Mucosa of rectum (tissue), 2 donors: ENCODE results near the gene CTU1.

Experiments used
- H3K27ac ChIP-seq, 2 donors: one replicate each; pipeline ENCODE4 v1.7.0; 2013; ENCODE audit warnings: inconsistent platforms in 2 of 2, low read depth in 2 of 2, low read length in 2 of 2
- H3K27me3 ChIP-seq, 2 donors: one replicate each; pipeline ENCODE4 v1.7.0; 2013; ENCODE audit warnings: low read length in 2 of 2; ENCODE audit not compliant: control insufficient read depth in 2 of 2, insufficient read depth in 2 of 2
- H3K36me3 ChIP-seq, 2 donors: one replicate each; pipeline ENCODE4 v1.7.0; 2013; ENCODE audit warnings: low read length in 2 of 2; ENCODE audit not compliant: control insufficient read depth in 2 of 2, insufficient read depth in 2 of 2
- H3K4me1 ChIP-seq, 2 donors: one replicate each; pipeline ENCODE4 v1.7.0; 2013; ENCODE audit warnings: low read length in 2 of 2, mild to moderate bottlenecking in 1 of 2; ENCODE audit not compliant: control insufficient read depth in 2 of 2, insufficient read depth in 2 of 2
- H3K4me3 ChIP-seq, 2 donors: one replicate each; pipeline ENCODE4 v1.7.0; 2013; ENCODE audit warnings: low read length in 2 of 2
- H3K9ac ChIP-seq, 2 donors: one replicate each; pipeline ENCODE4 v1.7.0; 2013; ENCODE audit warnings: low read length in 2 of 2, low read depth in 1 of 2, mild to moderate bottlenecking in 1 of 2
- H3K9me3 ChIP-seq, 2 donors: one replicate each; pipeline ENCODE4 v1.7.0; 2013; ENCODE audit warnings: low read length in 2 of 2; ENCODE audit not compliant: control insufficient read depth in 2 of 2
- donor health status: healthy.
- donor health status: Normal muscosa, but diverticular disease.

The CTU1 gene

DNA sequence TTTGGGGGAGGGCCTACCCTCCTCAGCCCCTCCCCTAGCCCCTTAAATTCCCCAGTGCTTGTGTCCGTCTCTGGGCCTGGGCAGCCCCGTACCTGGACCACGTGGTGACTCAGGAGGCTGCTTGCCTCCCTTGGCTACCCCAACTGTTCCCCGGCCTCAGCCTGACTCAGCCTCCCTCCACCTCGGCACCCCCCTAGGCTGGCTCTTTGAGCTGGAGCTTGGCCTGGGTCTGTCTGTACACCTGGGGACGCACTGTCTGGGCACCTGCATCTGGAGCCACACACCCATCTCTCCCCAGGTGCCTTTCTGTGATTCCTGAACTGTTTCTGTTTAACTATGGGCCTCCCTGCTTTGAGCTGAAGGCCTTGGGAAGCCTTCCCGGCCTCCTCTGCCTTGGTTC is 23.7 kb downstream of the CTU1 start:
- Histone ChIP-seq H3K36me3 (no peaks in the 10 kb centered on the region), H3K4me1 (no peaks in the 10 kb centered on the region), H3K9me3 (no peaks in the 10 kb centered on the region)

DNA sequence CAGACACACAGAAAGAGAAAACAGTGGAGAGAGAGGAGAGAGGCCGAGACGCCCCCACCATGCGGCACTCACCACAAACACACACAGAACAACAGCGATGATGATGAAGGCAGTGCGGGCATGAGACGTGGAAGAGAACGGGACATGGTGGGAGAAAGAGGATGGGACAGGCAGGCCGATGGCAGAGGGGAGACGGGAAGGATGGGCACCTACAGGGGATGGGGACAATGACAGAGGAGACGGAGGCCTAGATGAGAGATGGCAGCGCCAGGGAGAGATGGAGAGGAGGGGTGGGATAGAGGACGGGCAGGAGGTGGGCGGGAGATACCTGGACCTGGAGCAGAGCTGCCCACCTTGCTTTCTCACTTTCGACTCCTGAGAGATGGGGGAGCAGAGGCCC is 24.4 kb downstream of the CTU1 start:
- no peak overlapping the region for H3K27ac ChIP-seq
- no peaks in the 10 kb centered on the region for H3K9me3 ChIP-seq
- H3K4me3 ChIP-seq = no peak overlapping the region
- no peaks in the 10 kb centered on the region for H3K36me3 ChIP-seq
- no peaks in the 10 kb centered on the region for H3K4me1 ChIP-seq
- H3K27me3 ChIP-seq = no peaks in the 10 kb centered on the region
- no peak overlapping the region for H3K9ac ChIP-seq

More for the DNA sequence above, 23.7 kb downstream of the CTU1 start:
- Histone ChIP-seq H3K9ac (no peak overlapping the region), H3K27me3 (no peaks in the 10 kb centered on the region), H3K4me3 (no peak overlapping the region), H3K27ac (no peak overlapping the region)

DNA sequence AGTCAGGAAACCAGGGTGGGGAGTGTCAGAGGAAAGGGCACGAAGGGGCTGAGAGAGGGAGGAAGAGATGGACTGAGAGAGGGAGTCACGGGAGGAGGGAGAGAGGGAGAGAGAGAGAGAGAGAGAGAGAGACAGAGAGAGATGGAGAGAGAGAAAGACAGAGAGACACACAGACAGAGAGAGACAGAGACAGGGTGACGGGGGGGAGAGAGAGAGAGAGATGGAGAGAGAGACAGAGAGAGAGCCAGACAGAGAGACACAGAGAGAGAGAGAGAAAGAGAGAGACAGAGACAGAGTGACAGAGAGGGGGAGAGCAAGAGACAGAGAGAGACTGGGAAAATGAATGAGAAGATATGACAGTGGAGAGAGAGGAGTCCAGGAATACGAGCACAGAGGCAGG is 25.0 kb downstream of the CTU1 start:
- Histone ChIP-seq H3K9me3 (no peaks in the 10 kb centered on the region), H3K4me1 (no peaks in the 10 kb centered on the region), H3K27me3 (no peaks in the 10 kb centered on the region), H3K36me3 (no peaks in the 10 kb centered on the region), H3K4me3 (no peak overlapping the region), H3K9ac (no peak overlapping the region), H3K27ac (no peak overlapping the region)

DNA sequence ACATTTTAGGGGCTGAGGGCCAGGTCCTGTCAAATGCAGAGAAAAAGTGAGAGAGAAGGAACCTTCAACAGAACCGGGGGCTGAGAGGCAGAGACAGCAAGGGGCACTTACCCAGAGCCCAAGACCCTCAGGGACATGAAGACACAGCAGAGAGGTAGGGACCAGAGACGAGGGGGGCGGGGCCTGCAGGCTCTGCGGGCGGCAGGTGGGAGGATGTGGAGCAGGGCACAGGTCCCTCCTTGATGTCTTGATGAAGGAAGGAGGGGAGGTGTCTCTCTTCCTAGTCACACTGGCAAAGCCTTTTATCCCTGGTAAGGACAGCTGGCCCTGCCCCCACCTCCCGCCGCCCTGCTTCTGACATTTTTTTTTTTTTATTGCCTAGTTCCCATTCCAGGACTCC is 25.6 kb downstream of the CTU1 start, which contains the start of gene KLK14:
Gene KLK14, minus strand, starts transcription at position 277 of the 400 bp plus-strand sequence. Its CDS starts 273 bp downstream, at position 4.
- H3K9me3 ChIP-seq = no peaks in the 10 kb centered on the region
- H3K36me3 ChIP-seq = no peaks in the 10 kb centered on the region
- no peak within 1 kb of the TSS for H3K27ac ChIP-seq
- H3K4me3 ChIP-seq = no peak within 1 kb of the TSS
- H3K4me1 ChIP-seq = no peaks in the 10 kb centered on the region
- H3K27me3 ChIP-seq = no peaks in the 10 kb centered on the region
- no peak within 1 kb of the TSS for H3K9ac ChIP-seq

DNA sequence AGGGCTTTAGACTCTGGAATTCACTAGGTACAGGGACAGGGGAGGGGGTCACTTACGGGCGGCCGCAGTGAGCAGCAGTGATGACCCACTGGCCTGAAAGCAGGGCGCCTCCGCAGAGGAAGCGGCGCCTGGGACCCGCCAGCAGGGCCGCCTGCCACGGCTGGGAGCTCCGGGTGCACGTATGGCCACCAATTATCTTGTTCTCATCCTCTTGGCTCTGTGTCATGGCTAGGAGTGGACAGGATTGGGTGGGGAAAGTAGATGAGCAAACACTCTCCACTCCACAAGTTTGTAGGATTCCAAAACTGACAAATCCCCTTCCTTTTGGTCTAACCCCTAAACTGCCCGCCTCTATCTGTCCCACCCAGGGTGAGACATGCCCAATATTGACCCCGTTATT is 26.7 kb downstream of the CTU1 start:
- no peak overlapping the region for H3K4me3 ChIP-seq
- no peaks in the 10 kb centered on the region for H3K4me1 ChIP-seq
- H3K36me3 ChIP-seq = no peaks in the 10 kb centered on the region
- H3K9ac ChIP-seq = no peak overlapping the region
- H3K27me3 ChIP-seq = no peaks in the 10 kb centered on the region
- no peaks in the 10 kb centered on the region for H3K9me3 ChIP-seq
- H3K27ac ChIP-seq = no peak overlapping the region

DNA sequence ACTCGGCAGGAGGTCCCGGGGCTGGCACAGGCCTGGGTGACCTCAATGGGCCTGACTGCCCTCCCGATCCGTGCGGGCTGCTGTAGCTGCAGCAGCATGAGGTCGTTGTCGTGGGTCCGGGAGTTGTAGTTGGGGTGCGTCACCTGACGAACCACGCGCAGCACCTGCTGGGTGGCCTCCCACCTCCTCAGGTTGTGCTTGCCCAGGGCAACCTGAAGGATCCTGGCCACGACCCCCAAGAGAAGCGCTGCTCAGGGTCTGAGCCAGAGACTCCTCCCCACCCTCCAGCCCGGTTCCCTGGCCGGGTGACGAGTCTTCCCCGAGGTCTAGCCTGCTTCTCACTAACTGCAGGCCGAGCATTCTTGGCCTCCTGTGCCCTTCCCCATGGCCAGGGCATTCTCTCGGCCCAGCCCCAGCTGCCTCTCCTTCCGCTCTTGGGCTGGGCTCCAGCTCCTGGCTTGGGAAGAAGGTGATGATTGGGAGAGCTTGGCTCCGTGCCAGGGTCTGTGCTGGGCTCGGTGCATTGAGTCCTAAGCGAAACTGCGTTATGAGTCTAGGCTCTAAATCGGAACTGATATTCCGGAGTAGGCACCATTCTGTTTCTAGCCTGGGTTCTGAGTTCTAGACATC is 28.6 kb downstream of the CTU1 start:
- H3K4me1 ChIP-seq = no peaks in the 10 kb centered on the region
- no peak overlapping the region for H3K9ac ChIP-seq
- no peak overlapping the region for H3K4me3 ChIP-seq
- no peak overlapping the region for H3K27ac ChIP-seq
- no peaks in the 10 kb centered on the region for H3K9me3 ChIP-seq
- no peaks in the 10 kb centered on the region for H3K36me3 ChIP-seq
- no peaks in the 10 kb centered on the region for H3K27me3 ChIP-seq

DNA sequence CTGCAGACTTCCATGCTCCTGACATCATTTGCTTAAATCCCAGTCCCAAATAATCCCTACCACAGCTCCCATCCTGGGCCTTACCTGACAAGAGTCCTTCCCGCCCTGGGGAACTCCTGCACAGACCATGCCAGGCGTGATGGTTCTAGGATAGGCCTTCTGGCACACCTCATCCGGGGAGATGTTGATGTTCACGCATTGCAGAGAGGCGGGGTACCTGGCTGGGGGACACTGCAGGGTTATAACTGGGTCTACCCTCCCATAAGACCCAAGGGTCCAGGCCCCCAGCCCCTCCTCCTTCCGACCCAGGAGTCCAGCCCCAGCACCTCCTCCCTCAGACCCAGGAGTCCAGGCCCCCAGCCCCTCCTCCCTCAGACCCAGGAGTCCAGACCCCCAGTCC is 29.5 kb downstream of the CTU1 start:
- Histone ChIP-seq H3K27me3 (no peaks in the 10 kb centered on the region), H3K36me3 (no peaks in the 10 kb centered on the region), H3K9ac (no peak overlapping the region), H3K9me3 (no peaks in the 10 kb centered on the region), H3K4me1 (no peaks in the 10 kb centered on the region), H3K27ac (no peak overlapping the region), H3K4me3 (no peak overlapping the region)

DNA sequence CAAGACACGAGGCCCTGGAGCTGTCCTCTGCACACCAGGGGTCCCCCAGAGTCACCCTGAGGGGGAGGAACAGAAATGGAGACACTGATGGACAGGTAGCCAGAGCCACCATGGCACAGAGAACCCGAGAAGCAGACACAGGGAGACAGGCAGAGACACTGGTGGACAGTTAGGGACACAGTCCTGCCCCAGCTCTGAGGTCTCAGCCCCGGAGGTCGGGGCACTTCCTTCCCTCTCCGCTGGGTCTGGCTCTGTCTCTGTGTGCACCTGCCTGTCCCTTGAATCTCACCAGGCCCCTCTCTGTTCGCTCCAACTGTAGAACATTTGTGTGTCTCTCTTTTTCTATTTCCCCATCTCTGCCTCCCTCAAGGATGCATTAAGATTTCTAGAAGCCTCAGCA is 30.1 kb downstream of the CTU1 start:
- Histone ChIP-seq H3K27me3 (no peaks in the 10 kb centered on the region), H3K9ac (no peak overlapping the region), H3K27ac (no peak overlapping the region), H3K4me3 (no peak overlapping the region), H3K9me3 (no peaks in the 10 kb centered on the region), H3K4me1 (no peaks in the 10 kb centered on the region), H3K36me3 (no peaks in the 10 kb centered on the region)

DNA sequence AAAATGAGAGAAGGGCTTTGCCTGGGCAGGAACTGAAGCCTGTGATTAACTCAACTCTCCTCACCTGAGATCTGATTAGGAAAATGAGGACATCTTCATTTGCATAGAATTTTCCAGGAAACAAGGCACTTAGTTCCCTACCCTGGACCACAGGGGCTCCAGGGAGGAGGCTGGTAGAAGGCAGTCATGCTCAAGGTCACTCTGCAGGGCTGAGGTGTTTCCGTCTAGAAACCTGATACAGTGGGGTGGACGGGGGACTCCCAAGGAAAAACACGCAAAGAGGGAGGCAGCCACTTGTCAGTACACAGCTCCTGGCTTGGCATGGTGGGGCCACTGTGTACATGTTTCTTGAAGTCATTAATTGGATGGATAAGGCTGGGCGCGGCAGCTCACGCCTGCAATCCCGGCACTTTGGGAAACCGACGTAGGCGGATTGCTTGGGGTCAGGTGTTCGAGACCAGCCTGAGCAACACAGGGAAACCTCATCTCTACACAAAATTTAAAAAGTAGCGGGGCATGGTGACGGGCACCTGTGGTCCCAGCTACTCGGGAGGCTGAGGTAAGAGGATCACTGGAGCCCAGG is 31.5 kb downstream of the CTU1 start:
- Histone ChIP-seq H3K4me3 (no peak overlapping the region), H3K9ac (no peak overlapping the region), H3K36me3 (no peaks in the 10 kb centered on the region), H3K27me3 (no peaks in the 10 kb centered on the region), H3K27ac (no peak overlapping the region), H3K4me1 (no peaks in the 10 kb centered on the region), H3K9me3 (no peaks in the 10 kb centered on the region)

DNA sequence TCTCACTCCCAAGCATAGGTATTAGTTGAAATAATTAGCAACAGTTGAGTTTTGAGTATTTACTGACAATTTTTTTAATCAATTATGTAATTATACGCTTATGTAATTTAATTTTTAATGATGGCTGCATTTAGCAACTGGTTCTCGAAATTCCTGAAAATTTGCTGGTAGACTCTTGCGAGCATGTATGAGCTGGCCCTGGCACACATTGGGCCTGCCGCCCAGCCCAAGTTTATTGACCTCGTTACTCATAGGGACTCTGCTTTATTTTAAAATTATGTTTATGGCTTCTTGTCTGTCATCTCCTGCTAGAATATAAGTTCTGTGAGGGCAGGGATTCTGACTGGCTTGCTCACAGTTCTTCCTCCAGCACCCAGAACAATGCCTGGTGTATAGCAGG is 32.2 kb downstream of the CTU1 start:
- H3K36me3 ChIP-seq = no peaks in the 10 kb centered on the region
- H3K4me1 ChIP-seq = no peaks in the 10 kb centered on the region
- H3K9me3 ChIP-seq = no peaks in the 10 kb centered on the region
- H3K27me3 ChIP-seq = no peaks in the 10 kb centered on the region
- H3K27ac ChIP-seq = no peak overlapping the region
- H3K9ac ChIP-seq = no peak overlapping the region
- H3K4me3 ChIP-seq = no peak overlapping the region
